Measurements from ENCODE around the gene HLA-DQA1.

The HLA-DQA1 gene

DNA sequence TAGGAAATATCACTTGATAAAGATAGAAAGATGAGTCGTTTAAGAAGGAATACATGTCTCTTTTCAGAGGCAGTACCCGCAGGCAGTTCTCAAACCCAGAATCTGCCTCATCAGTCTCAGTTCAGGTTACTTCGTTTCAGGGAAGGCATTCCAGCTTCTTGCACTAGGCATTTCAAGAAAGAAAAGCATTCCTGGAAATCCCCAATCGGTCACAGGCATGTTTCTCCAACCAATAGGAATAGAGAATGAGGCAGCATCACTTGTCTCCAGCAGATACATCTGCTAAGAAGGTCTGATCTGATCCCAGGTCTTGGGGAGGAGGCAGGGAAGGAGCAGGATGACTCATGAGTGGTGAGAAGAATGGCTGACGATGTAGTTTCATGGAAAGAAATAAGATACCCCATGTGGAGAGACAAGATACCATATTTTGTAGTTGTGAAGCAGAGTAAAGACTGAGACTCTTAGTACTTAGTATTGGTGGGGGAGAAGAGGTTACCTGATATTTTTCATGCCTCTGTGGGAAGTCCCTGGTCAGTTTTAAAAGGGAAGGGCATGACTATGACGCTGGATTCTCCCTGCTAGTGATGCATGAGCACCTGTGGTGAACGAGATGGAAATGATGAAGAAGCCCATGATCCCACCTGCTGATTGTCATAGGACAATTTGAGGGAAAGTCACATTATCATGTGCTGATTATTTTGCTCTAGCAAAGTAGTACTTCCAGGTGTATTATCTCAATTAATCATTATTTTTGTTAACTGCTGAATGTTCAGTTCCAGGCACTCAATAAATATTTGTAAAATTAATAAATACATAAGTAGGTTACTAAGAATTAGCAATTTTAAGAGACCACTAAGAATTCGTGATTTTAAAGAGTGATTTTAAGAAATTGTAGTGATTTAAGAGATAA is 27.2 kb upstream of the HLA-DQA1 start:
- TF ChIP-seq SNAI2 (CRISPR knock-in tag; IDR thresholded peaks at IDR 0.05), result no peak
- no peak for TF ChIP-seq ZC3H10 (CRISPR knock-in tag; IDR thresholded peaks at IDR 0.05)
- ATAC-seq, result peak; percentile 100

DNA sequence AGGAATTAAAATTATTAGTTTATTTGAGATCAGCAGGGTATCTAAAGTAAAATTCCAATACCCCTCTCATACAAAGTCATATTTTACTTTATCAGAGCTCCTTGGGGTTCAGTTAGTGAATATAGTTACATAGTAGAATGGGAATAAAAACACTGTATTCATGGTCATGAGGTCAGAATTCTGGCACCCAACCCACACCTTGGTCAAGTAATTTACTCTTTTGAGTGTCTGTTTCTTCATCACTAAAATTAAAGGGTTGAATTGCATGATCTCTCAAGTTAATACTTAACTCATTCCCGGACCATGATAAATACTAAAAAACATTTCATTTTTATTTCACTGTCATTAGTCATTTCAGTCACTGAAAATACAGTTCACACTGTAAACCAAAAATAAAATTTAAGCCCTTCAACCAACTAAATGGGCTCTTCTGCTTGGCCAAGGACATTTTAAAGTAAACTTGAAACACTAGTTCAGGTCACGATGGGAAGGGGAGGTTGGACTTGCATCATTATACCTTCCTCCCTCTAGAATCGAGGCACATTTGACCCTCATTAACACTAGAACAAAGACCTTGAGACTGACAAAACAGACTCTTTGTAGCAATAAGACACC is 26.4 kb upstream of the HLA-DQA1 start:
- TF ChIP-seq GLIS3 (CRISPR knock-in tag; IDR thresholded peaks at IDR 0.05) (no peak), TOX (CRISPR knock-in tag; IDR thresholded peaks at IDR 0.05; ENCODE audit: borderline replicate concordance) (no peak), OSR1 (CRISPR knock-in tag; IDR thresholded peaks at IDR 0.05) (no peak), ESRRG (CRISPR knock-in tag; IDR thresholded peaks at IDR 0.05) (no peak), SNAI2 (CRISPR knock-in tag; IDR thresholded peaks at IDR 0.05) (no peak), ZNF70 (CRISPR knock-in tag; IDR thresholded peaks at IDR 0.05) (no peak), ZFP30 (CRISPR knock-in tag; IDR thresholded peaks at IDR 0.05) (no peak), PPARA (CRISPR knock-in tag; IDR thresholded peaks at IDR 0.05; ENCODE audit: borderline replicate concordance) (no peak), ZNF8 (CRISPR knock-in tag; IDR thresholded peaks at IDR 0.05) (no peak), ZC3H10 (CRISPR knock-in tag; IDR thresholded peaks at IDR 0.05) (no peak), ISL1 (CRISPR knock-in tag; IDR thresholded peaks at IDR 0.05) (no peak), CSDC2 (CRISPR knock-in tag; IDR thresholded peaks at IDR 0.05) (no peak), ZFP3 (CRISPR knock-in tag; IDR thresholded peaks at IDR 0.05) (no peak), TCF4 (CRISPR knock-in tag; IDR thresholded peaks at IDR 0.05; ENCODE audit: borderline replicate concordance) (no peak), ARNTL (CRISPR knock-in tag; IDR thresholded peaks at IDR 0.05; ENCODE audit: borderline replicate concordance, low read depth) (no peak), RARB (CRISPR knock-in tag; IDR thresholded peaks at IDR 0.05) (no peak)
- TF ChIP-seq, protein P1, sequence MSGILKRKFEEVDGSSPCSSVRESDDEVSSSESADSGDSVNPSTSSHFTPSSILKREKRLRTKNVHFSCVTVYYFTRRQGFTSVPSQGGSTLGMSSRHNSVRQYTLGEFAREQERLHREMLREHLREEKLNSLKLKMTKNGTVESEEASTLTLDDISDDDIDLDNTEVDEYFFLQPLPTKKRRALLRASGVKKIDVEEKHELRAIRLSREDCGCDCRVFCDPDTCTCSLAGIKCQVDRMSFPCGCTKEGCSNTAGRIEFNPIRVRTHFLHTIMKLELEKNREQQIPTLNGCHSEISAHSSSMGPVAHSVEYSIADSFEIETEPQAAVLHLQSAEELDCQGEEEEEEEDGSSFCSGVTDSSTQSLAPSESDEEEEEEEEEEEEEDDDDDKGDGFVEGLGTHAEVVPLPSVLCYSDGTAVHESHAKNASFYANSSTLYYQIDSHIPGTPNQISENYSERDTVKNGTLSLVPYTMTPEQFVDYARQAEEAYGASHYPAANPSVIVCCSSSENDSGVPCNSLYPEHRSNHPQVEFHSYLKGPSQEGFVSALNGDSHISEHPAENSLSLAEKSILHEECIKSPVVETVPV (CRISPR knock-in tag; IDR thresholded peaks at IDR 0.05), result no peak
- TF ChIP-seq, protein P2, sequence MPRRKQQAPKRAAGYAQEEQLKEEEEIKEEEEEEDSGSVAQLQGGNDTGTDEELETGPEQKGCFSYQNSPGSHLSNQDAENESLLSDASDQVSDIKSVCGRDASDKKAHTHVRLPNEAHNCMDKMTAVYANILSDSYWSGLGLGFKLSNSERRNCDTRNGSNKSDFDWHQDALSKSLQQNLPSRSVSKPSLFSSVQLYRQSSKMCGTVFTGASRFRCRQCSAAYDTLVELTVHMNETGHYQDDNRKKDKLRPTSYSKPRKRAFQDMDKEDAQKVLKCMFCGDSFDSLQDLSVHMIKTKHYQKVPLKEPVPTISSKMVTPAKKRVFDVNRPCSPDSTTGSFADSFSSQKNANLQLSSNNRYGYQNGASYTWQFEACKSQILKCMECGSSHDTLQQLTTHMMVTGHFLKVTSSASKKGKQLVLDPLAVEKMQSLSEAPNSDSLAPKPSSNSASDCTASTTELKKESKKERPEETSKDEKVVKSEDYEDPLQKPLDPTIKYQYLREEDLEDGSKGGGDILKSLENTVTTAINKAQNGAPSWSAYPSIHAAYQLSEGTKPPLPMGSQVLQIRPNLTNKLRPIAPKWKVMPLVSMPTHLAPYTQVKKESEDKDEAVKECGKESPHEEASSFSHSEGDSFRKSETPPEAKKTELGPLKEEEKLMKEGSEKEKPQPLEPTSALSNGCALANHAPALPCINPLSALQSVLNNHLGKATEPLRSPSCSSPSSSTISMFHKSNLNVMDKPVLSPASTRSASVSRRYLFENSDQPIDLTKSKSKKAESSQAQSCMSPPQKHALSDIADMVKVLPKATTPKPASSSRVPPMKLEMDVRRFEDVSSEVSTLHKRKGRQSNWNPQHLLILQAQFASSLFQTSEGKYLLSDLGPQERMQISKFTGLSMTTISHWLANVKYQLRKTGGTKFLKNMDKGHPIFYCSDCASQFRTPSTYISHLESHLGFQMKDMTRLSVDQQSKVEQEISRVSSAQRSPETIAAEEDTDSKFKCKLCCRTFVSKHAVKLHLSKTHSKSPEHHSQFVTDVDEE (CRISPR knock-in tag; IDR thresholded peaks at IDR 0.05), result no peak
- TF ChIP-seq, protein P3, sequence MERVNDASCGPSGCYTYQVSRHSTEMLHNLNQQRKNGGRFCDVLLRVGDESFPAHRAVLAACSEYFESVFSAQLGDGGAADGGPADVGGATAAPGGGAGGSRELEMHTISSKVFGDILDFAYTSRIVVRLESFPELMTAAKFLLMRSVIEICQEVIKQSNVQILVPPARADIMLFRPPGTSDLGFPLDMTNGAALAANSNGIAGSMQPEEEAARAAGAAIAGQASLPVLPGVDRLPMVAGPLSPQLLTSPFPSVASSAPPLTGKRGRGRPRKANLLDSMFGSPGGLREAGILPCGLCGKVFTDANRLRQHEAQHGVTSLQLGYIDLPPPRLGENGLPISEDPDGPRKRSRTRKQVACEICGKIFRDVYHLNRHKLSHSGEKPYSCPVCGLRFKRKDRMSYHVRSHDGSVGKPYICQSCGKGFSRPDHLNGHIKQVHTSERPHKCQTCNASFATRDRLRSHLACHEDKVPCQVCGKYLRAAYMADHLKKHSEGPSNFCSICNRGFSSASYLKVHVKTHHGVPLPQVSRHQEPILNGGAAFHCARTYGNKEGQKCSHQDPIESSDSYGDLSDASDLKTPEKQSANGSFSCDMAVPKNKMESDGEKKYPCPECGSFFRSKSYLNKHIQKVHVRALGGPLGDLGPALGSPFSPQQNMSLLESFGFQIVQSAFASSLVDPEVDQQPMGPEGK (CRISPR knock-in tag; IDR thresholded peaks at IDR 0.05; ENCODE audit: borderline replicate concordance), result no peak
- TF ChIP-seq, protein P4, sequence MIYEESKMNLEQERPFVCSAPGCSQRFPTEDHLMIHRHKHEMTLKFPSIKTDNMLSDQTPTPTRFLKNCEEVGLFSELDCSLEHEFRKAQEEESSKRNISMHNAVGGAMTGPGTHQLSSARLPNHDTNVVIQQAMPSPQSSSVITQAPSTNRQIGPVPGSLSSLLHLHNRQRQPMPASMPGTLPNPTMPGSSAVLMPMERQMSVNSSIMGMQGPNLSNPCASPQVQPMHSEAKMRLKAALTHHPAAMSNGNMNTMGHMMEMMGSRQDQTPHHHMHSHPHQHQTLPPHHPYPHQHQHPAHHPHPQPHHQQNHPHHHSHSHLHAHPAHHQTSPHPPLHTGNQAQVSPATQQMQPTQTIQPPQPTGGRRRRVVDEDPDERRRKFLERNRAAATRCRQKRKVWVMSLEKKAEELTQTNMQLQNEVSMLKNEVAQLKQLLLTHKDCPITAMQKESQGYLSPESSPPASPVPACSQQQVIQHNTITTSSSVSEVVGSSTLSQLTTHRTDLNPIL (CRISPR knock-in tag; IDR thresholded peaks at IDR 0.05; ENCODE audit: low read depth), result no peak
- no peak for ATAC-seq

DNA sequence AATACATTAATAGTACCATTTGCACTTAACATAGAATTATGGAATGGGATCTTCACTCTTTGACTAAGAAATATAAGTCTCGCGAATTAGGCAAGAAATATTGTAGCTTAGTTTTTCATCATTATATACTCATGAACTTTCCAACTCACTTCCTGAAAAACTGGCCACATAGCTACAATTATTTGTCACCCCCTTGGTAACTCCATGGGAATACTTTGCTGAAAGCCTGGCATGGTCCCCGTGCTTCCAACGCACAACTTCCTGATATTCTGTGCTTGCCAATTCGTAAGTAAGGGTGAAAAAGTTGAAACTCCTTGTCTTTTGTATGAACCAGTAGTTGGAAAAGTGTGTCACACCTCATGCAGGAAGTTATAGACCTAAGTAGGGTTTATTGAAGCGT is 23.7 kb upstream of the HLA-DQA1 start:
- ATAC-seq, result no peak
- no peak for TF ChIP-seq ESRRG (CRISPR knock-in tag; IDR thresholded peaks at IDR 0.05)
- TF ChIP-seq, protein P3 (CRISPR knock-in tag; IDR thresholded peaks at IDR 0.05; ENCODE audit: borderline replicate concordance), result no peak
- TF ChIP-seq TOX (CRISPR knock-in tag; IDR thresholded peaks at IDR 0.05; ENCODE audit: borderline replicate concordance), result no peak
- TF ChIP-seq, protein P2 (CRISPR knock-in tag; IDR thresholded peaks at IDR 0.05), result no peak
- TF ChIP-seq ZNF565 (CRISPR knock-in tag; conservative IDR thresholded peaks at IDR 0.05; ENCODE audit: low read depth), result no peak
- no peak for TF ChIP-seq BACH2 (CRISPR knock-in tag; IDR thresholded peaks at IDR 0.05; ENCODE audit: borderline replicate concordance)
- TF ChIP-seq ZFP30 (CRISPR knock-in tag; IDR thresholded peaks at IDR 0.05), result no peak
- no peak for TF ChIP-seq PPARA (CRISPR knock-in tag; IDR thresholded peaks at IDR 0.05; ENCODE audit: borderline replicate concordance)
- TF ChIP-seq ZNF8 (CRISPR knock-in tag; IDR thresholded peaks at IDR 0.05), result no peak
- TF ChIP-seq, protein P1 (CRISPR knock-in tag; IDR thresholded peaks at IDR 0.05), result no peak
- no peak for TF ChIP-seq ZC3H10 (CRISPR knock-in tag; IDR thresholded peaks at IDR 0.05)
- no peak for TF ChIP-seq TCF4 (CRISPR knock-in tag; IDR thresholded peaks at IDR 0.05; ENCODE audit: borderline replicate concordance)

Data from SK-N-SH treated with all-trans-retinoic acid at 6 μM for 48 hours (cell line).